AG09309 (cell line): ENCODE measurements around the gene HTATIP2.
A peak's percentile ranks its signal among the peaks of the same experiment; 100 is the strongest.

ENCODE experiments used
- DNase-seq: peaks from one replicate; pipeline ENCODE4 v3.0.0-alpha.2; 2010; ENCODE audit warnings: low read depth
- H3K4me3 ChIP-seq: 2 replicates; pipeline ENCODE4 v1.5.1; 2011; ENCODE audit warnings: mild to moderate bottlenecking, low read depth, low read length, moderate library complexity; ENCODE audit not compliant: control insufficient read depth
- CTCF ChIP-seq: IDR thresholded peaks from 2 replicates; pipeline ENCODE4 v1.5.1; 2011; ENCODE audit warnings: mild to moderate bottlenecking, low read depth, low read length, inconsistent platforms; ENCODE audit not compliant: insufficient read depth, control insufficient read depth; ENCODE audit errors: missing control alignments

HTATIP2 gene

GRCh38 chr11:20387261-20388095 is 24.0 kb downstream of the HTATIP2 start, which contains the start of gene PRMT3:
PRMT3 (plus strand) TSS chr11:20387716; CDS start chr11:20387747, 31 bp downstream.
- peak; percentile 74 for DNase-seq
- TF ChIP-seq CTCF: no peak
- H3K4me3 ChIP-seq: peak within 1 kb of the TSS; percentile 66

GRCh38 chr11:20388096-20389055 is 24.9 kb downstream of the HTATIP2 start:
- DNase-seq: no peak
- H3K4me3 ChIP-seq: peak overlapping the region; percentile 66
- TF ChIP-seq CTCF: no peak

- TF ChIP-seq CTCF: peak; percentile 66
- H3K4me3 ChIP-seq: no peak overlapping the region
- DNase-seq: peak; percentile 17
Measured at GRCh38 chr11:20397281-20397680, 33.8 kb downstream of the HTATIP2 start.

GRCh38 chr11:20399498-20399897 is 36.0 kb downstream of the HTATIP2 start:
- H3K4me3 ChIP-seq: no peak overlapping the region
- no peak for DNase-seq
- TF ChIP-seq CTCF: no peak

- no peak for TF ChIP-seq CTCF
- DNase-seq: no peak
- H3K4me3 ChIP-seq: no peak overlapping the region
Measured at GRCh38 chr11:20403059-20403458, 39.5 kb downstream of the HTATIP2 start.

- DNase-seq: no peak
- H3K4me3 ChIP-seq: no peak overlapping the region
- TF ChIP-seq CTCF: no peak
Measured at GRCh38 chr11:20406484-20406883, 43.0 kb downstream of the HTATIP2 start.
